Measurements from ENCODE around the gene PPP2R1B.

PPP2R1B gene

DNA sequence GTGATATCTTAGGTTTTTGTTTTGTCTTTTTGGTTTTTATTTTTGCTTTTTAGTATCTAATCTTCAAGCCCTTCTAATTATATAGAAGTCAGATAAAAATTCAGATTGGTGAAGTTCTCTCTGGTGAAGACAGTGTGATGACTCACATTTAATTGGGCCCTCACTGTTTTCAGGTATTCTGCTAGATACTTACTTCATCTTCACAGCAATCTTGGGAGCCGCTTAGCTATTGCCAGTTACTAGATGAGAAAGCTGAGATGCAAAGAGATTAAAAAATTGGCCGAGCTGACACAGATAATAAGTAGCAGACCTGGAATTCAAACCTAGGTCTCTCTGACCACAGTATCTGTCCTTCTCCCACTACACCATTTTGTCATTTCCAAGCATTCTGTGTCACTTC is 75.0 kb downstream of the PPP2R1B start:
- DNase-seq: no peak

DNA sequence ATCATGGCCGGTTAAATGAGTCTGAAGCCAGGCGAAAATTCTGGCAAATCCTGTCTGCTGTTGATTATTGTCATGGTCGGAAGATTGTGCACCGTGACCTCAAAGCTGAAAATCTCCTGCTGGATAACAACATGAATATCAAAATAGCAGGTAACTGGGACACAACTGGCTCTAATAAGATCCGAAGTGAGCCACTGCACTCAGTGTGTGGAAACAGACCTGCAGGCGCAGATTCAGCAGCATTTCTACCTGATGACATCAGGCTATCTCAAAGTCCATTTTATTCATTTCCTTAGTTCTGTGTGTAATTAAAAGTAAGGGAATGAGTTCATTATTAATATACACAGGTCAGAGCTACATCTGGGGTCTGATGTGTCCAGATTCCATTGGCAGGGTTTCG is 78.2 kb downstream of the PPP2R1B start:
- DNase-seq: no peak

DNA sequence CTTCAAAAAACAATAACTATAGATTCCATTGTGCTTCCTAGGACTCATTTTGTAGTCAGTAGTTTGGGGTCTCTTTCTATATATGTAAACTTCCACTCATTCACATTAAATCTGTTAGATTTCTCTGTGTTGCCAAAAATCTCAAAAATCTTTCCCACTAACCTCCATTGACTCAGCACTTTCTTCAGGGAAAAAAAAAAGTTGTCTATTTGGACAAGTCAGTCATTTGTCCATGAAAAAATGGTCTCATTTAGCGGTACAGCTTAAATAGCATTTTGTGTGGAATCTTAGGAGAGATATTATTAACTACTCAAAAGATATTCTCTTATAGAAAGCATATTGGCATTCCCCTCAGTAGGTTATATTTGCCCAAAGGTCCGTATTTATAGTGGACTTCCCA is 81.9 kb downstream of the PPP2R1B start:
- DNase-seq: no peak

DNA sequence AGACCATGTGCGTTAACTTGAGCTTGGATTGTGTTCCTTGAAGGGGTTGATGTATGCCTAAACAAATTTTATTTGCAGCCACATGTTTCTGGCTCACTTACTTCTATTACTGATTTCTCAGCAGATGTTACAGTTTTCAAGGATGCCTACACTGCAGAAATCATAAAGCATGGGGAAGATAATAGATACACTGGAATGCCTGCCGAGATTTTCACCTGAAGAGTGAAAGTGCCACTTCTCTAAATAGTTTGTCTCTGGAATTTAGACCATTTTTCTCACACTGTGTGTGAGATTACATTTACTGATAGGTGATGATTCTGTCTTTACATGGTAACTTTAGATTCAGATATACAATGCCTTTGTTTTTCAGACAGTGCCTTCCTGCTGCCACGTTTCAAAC is 82.4 kb downstream of the PPP2R1B start:
- no peak for DNase-seq

DNA sequence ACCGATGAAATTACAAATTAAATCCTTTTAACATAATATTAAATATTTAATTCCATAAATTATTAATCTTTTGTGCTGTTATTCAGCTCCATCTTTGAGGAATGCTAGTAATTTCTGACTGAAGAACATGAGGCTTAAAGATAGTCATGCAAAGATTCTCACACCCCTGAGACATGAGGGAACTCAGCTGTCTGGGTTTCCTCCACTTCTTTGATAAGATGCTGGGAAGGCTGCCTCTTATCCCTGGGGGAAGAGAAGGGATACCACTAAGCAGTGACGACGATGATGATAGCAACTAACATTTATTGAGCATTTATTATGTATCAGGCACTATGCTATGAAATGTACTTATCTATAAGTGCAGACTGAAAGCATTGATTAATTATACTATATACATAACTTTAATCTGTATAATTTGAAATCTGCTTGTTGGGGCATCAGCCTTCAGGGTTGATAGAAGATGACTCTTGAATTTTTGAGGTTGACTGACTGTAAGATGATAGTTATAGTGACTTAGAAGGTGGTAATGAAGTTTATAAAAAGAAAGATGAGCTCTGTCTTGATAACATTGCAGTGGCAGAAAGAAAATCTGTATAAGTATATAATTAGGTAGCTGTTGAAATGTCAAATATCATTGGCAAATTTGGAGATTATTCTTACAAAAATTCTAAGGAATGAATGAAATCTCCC is 85.6 kb downstream of the PPP2R1B start:
- no peak for DNase-seq
